Keratinocyte (primary cell): ENCODE results near the gene TRIB2. TPM values are rescaled to one million over a fixed set of nuclear protein-coding genes. Genes with fewer than 3 reads are reported as not detected.

ENCODE experiments used
- DNase-seq: peaks from one replicate; pipeline ENCODE4 v3.0.0-alpha.2; 2011; ENCODE audit warnings: low read depth, missing footprints, low spot score
- FAIRE-seq: peaks from 2 replicates; lab custom pipeline; 2011; peaks lifted over from hg19 to GRCh38; lab: Jason Lieb, UNC
- H2AFZ ChIP-seq: 2 replicates; pipeline ENCODE4 v1.6.0; 2012; ENCODE audit warnings: low read length, control low read depth, inconsistent platforms; ENCODE audit not compliant: control insufficient read depth
- H3K27ac ChIP-seq: 2 replicates; pipeline ENCODE4 v1.5.1; 2011; ENCODE audit warnings: low read length; ENCODE audit not compliant: control insufficient read depth, insufficient read depth
- H3K27me3 ChIP-seq: 3 replicates; pipeline ENCODE4 v1.6.0; 2011; ENCODE audit warnings: low read length; ENCODE audit not compliant: control insufficient read depth, insufficient read depth; ENCODE audit errors: extremely low read depth
- H3K36me3 ChIP-seq, 2 experiments: 2 replicates in 1 of 2; 3 replicates in 1 of 2; pipeline ENCODE4 v1.5.1; 2011; ENCODE audit warnings: low read length in 2 of 2, mild to moderate bottlenecking in 1 of 2; ENCODE audit not compliant: control insufficient read depth in 2 of 2, insufficient read depth in 2 of 2; ENCODE audit errors: extremely low read depth in 1 of 2
- H3K4me1 ChIP-seq: 3 replicates; pipeline ENCODE4 v1.5.1; 2011; ENCODE audit warnings: low read length; ENCODE audit not compliant: control insufficient read depth, insufficient read depth; ENCODE audit errors: extremely low read depth
- H3K4me2 ChIP-seq: 3 replicates; pipeline ENCODE4 v1.6.0; 2011; ENCODE audit warnings: low read depth, low read length; ENCODE audit not compliant: control insufficient read depth, insufficient read depth; ENCODE audit errors: extremely low read depth
- H3K4me3 ChIP-seq, 3 experiments: fragments of 200-600 bp in 1 of 3; sonication (generic) in 1 of 3; 2 replicates in 2 of 3; 3 replicates in 1 of 3; pipeline ENCODE4 v1.5.1; 2011 to 2016; ENCODE audit warnings: low read length in 3 of 3, mild to moderate bottlenecking in 3 of 3, control low read depth in 2 of 3, inconsistent platforms in 1 of 3, low read depth in 1 of 3, mixed read lengths in 1 of 3, mixed run types in 1 of 3, moderate library complexity in 1 of 3; ENCODE audit not compliant: control insufficient read depth in 2 of 3, insufficient read depth in 2 of 3; ENCODE audit errors: extremely low read depth in 1 of 3
- H3K79me2 ChIP-seq: 2 replicates; pipeline ENCODE4 v1.6.0; 2012; ENCODE audit warnings: low read length; ENCODE audit not compliant: control insufficient read depth, insufficient read depth
- H3K9ac ChIP-seq: 3 replicates; pipeline ENCODE4 v1.6.0; 2011; ENCODE audit warnings: low read length; ENCODE audit not compliant: control insufficient read depth, insufficient read depth; ENCODE audit errors: extremely low read depth
- H3K9me1 ChIP-seq: 3 replicates; pipeline ENCODE4 v1.6.0; 2011; ENCODE audit warnings: low read length; ENCODE audit not compliant: control insufficient read depth, insufficient read depth; ENCODE audit errors: extremely low read depth
- H3K9me3 ChIP-seq: 2 replicates; pipeline ENCODE4 v1.5.1; 2012; ENCODE audit warnings: low read depth, low read length; ENCODE audit not compliant: control insufficient read depth
- H4K20me1 ChIP-seq: 3 replicates; pipeline ENCODE4 v1.6.0; 2011; ENCODE audit warnings: low read length; ENCODE audit not compliant: control insufficient read depth, insufficient read depth; ENCODE audit errors: extremely low read depth
- EZH2 ChIP-seq: IDR thresholded peaks from one replicate; pipeline ENCODE4 v1.6.1; 2012; ENCODE audit warnings: inconsistent platforms, mild to moderate bottlenecking, low read length, moderate library complexity
- dilution Hi-C: fragments of 300-500 bp; cut with MboI; formaldehyde crosslinking; loops from one replicate; pipeline ENCODE4 v1.7.0; 2020; ENCODE audit warnings: low sequenced_read_pairs; ENCODE audit not compliant: extremely low pct_ligation_motif_present
- polyA plus RNA-seq, 5 experiments: library from polyadenylated mRNA; depleted of rRNA in 3 of 5; stranded (reverse) in 3 of 5; stranded (forward) in 1 of 5; unstranded in 1 of 5; fragments of >200 nt; gene quantifications; 1 replicate in 1 of 5; 2 replicates in 3 of 5; 3 replicates in 1 of 5; pipeline versions ENCODE4 v1.2.1 to v1.2.3, GENCODE V29; 2011 to 2012; ENCODE audit warnings: missing spikeins in 2 of 5, low read depth in 1 of 5, low replicate concordance in 1 of 5
- TF ChIP-seq, protein P1 (sequence below), 3 experiments: IDR thresholded peaks in 1 of 3; conservative IDR thresholded peaks in 1 of 3; optimal IDR thresholded peaks in 1 of 3; 2 replicates in 2 of 3; 3 replicates in 1 of 3; pipeline versions ENCODE3 to v1.5.1; 2011; ENCODE audit warnings: low read length in 3 of 3, mild to moderate bottlenecking in 3 of 3, moderate library complexity in 2 of 3, control low read depth in 1 of 3, inconsistent platforms in 1 of 3; ENCODE audit not compliant: insufficient read depth in 2 of 3; ENCODE audit errors: extremely low read depth in 1 of 3

Gene TRIB2
- polyA plus RNA-seq, 1 donor (not counting 4 experiments of a cell fraction or from before 2014, with no cell fraction given): 7.7 TPM

DNA sequence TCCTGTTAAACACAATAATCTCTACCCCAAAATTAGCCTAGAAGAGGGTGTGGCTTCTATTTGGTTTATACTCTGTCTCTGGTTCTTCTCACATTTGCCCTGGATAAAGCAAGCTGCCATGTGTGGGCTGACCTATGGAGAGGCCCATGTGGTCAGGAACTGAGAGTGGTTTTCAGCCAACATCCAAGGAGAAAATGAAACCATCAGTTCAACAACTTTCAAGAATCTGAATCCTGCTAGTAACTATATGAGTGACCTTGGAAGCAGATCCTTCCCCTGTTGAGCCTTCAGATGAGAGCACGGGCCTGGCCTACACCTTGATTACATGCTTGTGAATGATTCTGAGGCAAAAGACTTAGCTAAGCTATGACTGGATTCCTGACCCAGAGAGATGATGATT, 11.5 kb upstream of the TRIB2 start:
- TF ChIP-seq, protein P1, sequence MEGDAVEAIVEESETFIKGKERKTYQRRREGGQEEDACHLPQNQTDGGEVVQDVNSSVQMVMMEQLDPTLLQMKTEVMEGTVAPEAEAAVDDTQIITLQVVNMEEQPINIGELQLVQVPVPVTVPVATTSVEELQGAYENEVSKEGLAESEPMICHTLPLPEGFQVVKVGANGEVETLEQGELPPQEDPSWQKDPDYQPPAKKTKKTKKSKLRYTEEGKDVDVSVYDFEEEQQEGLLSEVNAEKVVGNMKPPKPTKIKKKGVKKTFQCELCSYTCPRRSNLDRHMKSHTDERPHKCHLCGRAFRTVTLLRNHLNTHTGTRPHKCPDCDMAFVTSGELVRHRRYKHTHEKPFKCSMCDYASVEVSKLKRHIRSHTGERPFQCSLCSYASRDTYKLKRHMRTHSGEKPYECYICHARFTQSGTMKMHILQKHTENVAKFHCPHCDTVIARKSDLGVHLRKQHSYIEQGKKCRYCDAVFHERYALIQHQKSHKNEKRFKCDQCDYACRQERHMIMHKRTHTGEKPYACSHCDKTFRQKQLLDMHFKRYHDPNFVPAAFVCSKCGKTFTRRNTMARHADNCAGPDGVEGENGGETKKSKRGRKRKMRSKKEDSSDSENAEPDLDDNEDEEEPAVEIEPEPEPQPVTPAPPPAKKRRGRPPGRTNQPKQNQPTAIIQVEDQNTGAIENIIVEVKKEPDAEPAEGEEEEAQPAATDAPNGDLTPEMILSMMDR (optimal IDR thresholded peaks at IDR 0.05 in 1 of 3, IDR thresholded peaks at IDR 0.05 in 1 of 3, conservative IDR thresholded peaks at IDR 0.05 in 1 of 3; ENCODE audit: extremely low read depth in 1 of 3, insufficient read depth in 2 of 3, low read length in 3 of 3): no peak
- no peak for TF ChIP-seq EZH2
- H3K4me1 ChIP-seq: peaks cover 28% of the 10 kb centered on the region
- no peak overlapping the region for H3K4me2 ChIP-seq
- DNase-seq: no peak
- no peaks in the 10 kb centered on the region for H3K79me2 ChIP-seq
- H3K27me3 ChIP-seq: no peaks in the 10 kb centered on the region
- H2AFZ ChIP-seq: no peak overlapping the region
- no peak overlapping the region for H3K4me3 ChIP-seq
- dilution Hi-C loops: no loop called here
- H3K36me3 ChIP-seq: no peaks in the 10 kb centered on the region
- FAIRE-seq: no peak
- no peak overlapping the region for H3K27ac ChIP-seq
- H3K9ac ChIP-seq: no peak overlapping the region
- no peaks in the 10 kb centered on the region for H4K20me1 ChIP-seq
- no peaks in the 10 kb centered on the region for H3K9me1 ChIP-seq
- H3K9me3 ChIP-seq: no peaks in the 10 kb centered on the region

DNA sequence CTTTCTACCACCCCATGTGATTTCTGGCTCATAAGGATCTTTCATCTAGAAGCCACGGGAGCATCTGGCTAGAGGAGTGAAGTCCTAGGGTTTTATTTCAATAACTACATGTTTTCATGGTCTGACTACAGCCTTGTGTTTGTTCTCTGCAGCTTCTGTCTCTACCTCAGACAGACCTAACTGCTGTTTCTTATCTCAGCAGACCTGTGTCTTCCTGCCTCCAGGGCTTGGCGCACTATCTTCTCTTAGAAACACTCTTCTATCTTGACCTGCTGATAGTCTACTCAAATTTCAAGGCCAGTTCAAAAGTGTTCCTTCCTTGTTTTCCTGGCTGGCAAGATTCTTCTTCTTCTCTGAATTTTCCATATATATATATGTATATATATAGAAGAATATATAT, 11.0 kb upstream of the TRIB2 start:
- DNase-seq (no peak), FAIRE-seq (no peak)
- Histone ChIP-seq H3K9me3 (no peaks in the 10 kb centered on the region), H3K4me2 (no peak overlapping the region), H3K4me3 (no peak overlapping the region), H3K9me1 (no peaks in the 10 kb centered on the region), H4K20me1 (no peaks in the 10 kb centered on the region), H3K79me2 (no peaks in the 10 kb centered on the region), H3K36me3 (no peaks in the 10 kb centered on the region), H3K27me3 (no peaks in the 10 kb centered on the region), H3K9ac (no peak overlapping the region), H3K27ac (no peak overlapping the region), H3K4me1 (peaks cover 27% of the 10 kb centered on the region), H2AFZ (no peak overlapping the region)
- TF ChIP-seq EZH2: no peak
- TF ChIP-seq, protein P1 (optimal IDR thresholded peaks at IDR 0.05 in 1 of 3, IDR thresholded peaks at IDR 0.05 in 1 of 3, conservative IDR thresholded peaks at IDR 0.05 in 1 of 3; ENCODE audit: extremely low read depth in 1 of 3, insufficient read depth in 2 of 3, low read length in 3 of 3): no peak
- dilution Hi-C loops: no loop called here
